ENCODE data around the gene OCRL. TPM values are rescaled to one million over a fixed set of nuclear protein-coding genes. Genes with fewer than 3 reads are reported as not detected.

Gene OCRL
- total and polyA plus RNA-seq, 2 of the 13 experiments (the other 11 are each of a cell fraction or from before 2014, with no cell fraction given), result 13.4 to 32.0 TPM

- TF ChIP-seq ZNF335 (CRISPR knock-in tag; IDR thresholded peaks at IDR 0.05) (no peak), IRX3 (CRISPR knock-in tag; IDR thresholded peaks at IDR 0.05; ENCODE audit: borderline replicate concordance, low read depth) (no peak), IRF1 (CRISPR knock-in tag; IDR thresholded peaks at IDR 0.05; ENCODE audit: low read depth) (no peak), FOXP1 (IDR thresholded peaks at IDR 0.05) (no peak), FOXP1 (CRISPR knock-in tag; IDR thresholded peaks at IDR 0.05) (no peak), DZIP1 (CRISPR knock-in tag; IDR thresholded peaks at IDR 0.05) (no peak), MEIS1 (CRISPR knock-in tag; IDR thresholded peaks at IDR 0.05; ENCODE audit: borderline replicate concordance) (no peak), ZBTB42 (CRISPR knock-in tag; IDR thresholded peaks at IDR 0.05) (no peak), SUZ12 (IDR thresholded peaks at IDR 0.05; ENCODE audit: low read depth, low read length) (no peak), ZNF746 (CRISPR knock-in tag; IDR thresholded peaks at IDR 0.05) (no peak), YEATS4 (CRISPR knock-in tag; IDR thresholded peaks at IDR 0.05; ENCODE audit: borderline replicate concordance) (no peak; the same call in 1 of the 2 replicates), NFIC (IDR thresholded peaks at IDR 0.05; ENCODE audit: low read length) (no peak), SNAPC5 (CRISPR knock-in tag; IDR thresholded peaks at IDR 0.05; ENCODE audit: borderline replicate concordance) (no peak), ZBTB43 (CRISPR knock-in tag; conservative IDR thresholded peaks at IDR 0.05) (no peak), ZNF549 (CRISPR knock-in tag; IDR thresholded peaks at IDR 0.05) (no peak), PLSCR1 (CRISPR knock-in tag; IDR thresholded peaks at IDR 0.05; ENCODE audit: borderline replicate concordance) (no peak), ZNF274 (CRISPR knock-in tag; IDR thresholded peaks at IDR 0.05) (no peak), ZXDC (CRISPR knock-in tag; IDR thresholded peaks at IDR 0.05) (no peak), ZNF446 (CRISPR knock-in tag; IDR thresholded peaks at IDR 0.05) (no peak), SRSF4 (IDR thresholded peaks at IDR 0.05; ENCODE audit: low read depth, low read length, poor library complexity, severe bottlenecking) (no peak), ZNF768 (CRISPR knock-in tag; IDR thresholded peaks at IDR 0.05) (no peak)
Measured at GRCh38 chrX:129540722-129541184, 694 bp downstream of the OCRL start (continued).

Data from HepG2 (cell line).